Measurements from ENCODE around the gene MYL5. TPM values are rescaled to one million over a fixed set of nuclear protein-coding genes. Genes with fewer than 3 reads are reported as not detected.

Gene MYL5
- total RNA-seq, 5 donors from 2014 or later (not counting 1 experiment from before 2014, with no cell fraction given), result 21.1 to 26.3 (median 21.9) TPM

GRCh38 chr4:680928-681645 lies 6.7 kb downstream of the MYL5 start:
- no peaks in the 10 kb centered on the region for H3K36me3 Mint-ChIP-seq
- H3K27ac ChIP-seq (ENCODE audit: low read length), result peak overlapping the region; percentile 18
- H3K4me3 Mint-ChIP-seq, result peak overlapping the region; percentile 54 to 60 (median 55)
- ChIA-PET CTCF (no interaction called here), POLR2A (no interaction called here)
- H3K27me3 Mint-ChIP-seq, result peaks cover 3 to 5% of the 10 kb centered on the region in 2 donors
- H3K27me3 ChIP-seq (replicated peaks in 1 of 2; ENCODE audit: control insufficient read depth in 2 of 2, extremely low read depth in 1 of 2, insufficient read depth in 2 of 2, low read length in 1 of 2), result peaks cover 0 to 50% of the 10 kb centered on the region in 2 experiments
- H3K36me3 ChIP-seq (ENCODE audit: control insufficient read depth in 2 of 2, extremely low read depth in 1 of 2, insufficient read depth in 1 of 2, low read length in 1 of 2), result no peaks in the 10 kb centered on the region
- ATAC-seq (replicated peaks in 1 of 4), result peak; percentile 43 to 66 (median 54)
- H3K4me3 ChIP-seq (ENCODE audit: control insufficient read depth in 1 of 2, extremely low read depth in 1 of 2, low read length in 1 of 2), result peak overlapping the region; percentile 55 to 62
- H3K4me1 ChIP-seq (ENCODE audit: control insufficient read depth in 1 of 2, extremely low read depth in 1 of 2, insufficient read depth in 2 of 2, low read length in 2 of 2), result peaks cover 2 to 30% of the 10 kb centered on the region in 2 experiments
- H3K4me1 Mint-ChIP-seq, result peaks cover 0 to 13% (median 13%) of the 10 kb centered on the region in 3 donors
- H3K9me3 Mint-ChIP-seq, result no peaks in the 10 kb centered on the region
- peak in 17 of 35 experiments; percentile 24 to 62 (median 43) for DNase-seq
- peak overlapping the region in 1 of 2 donors; percentile 22 for H3K27ac Mint-ChIP-seq
- 2% methylated on average over 31 of the region's 62 CpGs for WGBS (ENCODE audit: insufficient coverage)
- no peaks in the 10 kb centered on the region for H3K9me3 ChIP-seq

- H3K4me1 ChIP-seq (ENCODE audit: control insufficient read depth in 1 of 2, extremely low read depth in 1 of 2, insufficient read depth in 2 of 2, low read length in 2 of 2), result peaks cover 2 to 30% of the 10 kb centered on the region in 2 experiments
- Mint-ChIP-seq H3K9me3 (no peaks in the 10 kb centered on the region), H3K27me3 (peaks cover 3 to 5% of the 10 kb centered on the region in 2 donors), H3K4me3 (peak overlapping the region in 1 of 3 donors; percentile 61), H3K27ac (no peak overlapping the region), H3K4me1 (peaks cover 0 to 13% (median 13%) of the 10 kb centered on the region in 3 donors), H3K36me3 (no peaks in the 10 kb centered on the region)
- H3K9me3 ChIP-seq, result no peaks in the 10 kb centered on the region
- H3K27ac ChIP-seq (ENCODE audit: low read length), result no peak overlapping the region
- H3K4me3 ChIP-seq (ENCODE audit: control insufficient read depth in 1 of 2, extremely low read depth in 1 of 2, low read length in 1 of 2), result no peak overlapping the region
- ATAC-seq (replicated peaks in 1 of 4), result peak in 2 of 4 experiments; percentile 8 to 27
- 72% methylated on average over 46 of the region's 58 CpGs for WGBS (ENCODE audit: insufficient coverage)
- H3K36me3 ChIP-seq (ENCODE audit: control insufficient read depth in 2 of 2, extremely low read depth in 1 of 2, insufficient read depth in 1 of 2, low read length in 1 of 2), result no peaks in the 10 kb centered on the region
- ChIA-PET POLR2A (no interaction called here), CTCF (no interaction called here)
- H3K27me3 ChIP-seq (replicated peaks in 1 of 2; ENCODE audit: control insufficient read depth in 2 of 2, extremely low read depth in 1 of 2, insufficient read depth in 2 of 2, low read length in 1 of 2), result peaks cover 0 to 50% of the 10 kb centered on the region in 2 experiments
- peak in 16 of 35 experiments; percentile 21 to 71 (median 46) for DNase-seq
Observed at GRCh38 chr4:681736-682451, 7.6 kb downstream of the MYL5 start.

- ChIA-PET CTCF (no interaction called here), POLR2A (no interaction called here)
- no peak for DNase-seq
- ATAC-seq (replicated peaks in 1 of 4), result no peak
- H3K4me3 ChIP-seq (ENCODE audit: control insufficient read depth in 1 of 2, extremely low read depth in 1 of 2, low read length in 1 of 2), result no peak overlapping the region
- H3K36me3 Mint-ChIP-seq, result peaks cover under 1% of the 10 kb centered on the region
- no peaks in the 10 kb centered on the region for H3K9me3 ChIP-seq
- H3K36me3 ChIP-seq (ENCODE audit: control insufficient read depth in 2 of 2, extremely low read depth in 1 of 2, insufficient read depth in 1 of 2, low read length in 1 of 2), result no peaks in the 10 kb centered on the region
- no peaks in the 10 kb centered on the region for H3K9me3 Mint-ChIP-seq
- no peak overlapping the region for H3K27ac Mint-ChIP-seq
- H3K4me1 Mint-ChIP-seq, result peaks cover 0 to 14% (median 13%) of the 10 kb centered on the region in 3 donors
- H3K27me3 ChIP-seq (replicated peaks in 1 of 2; ENCODE audit: control insufficient read depth in 2 of 2, extremely low read depth in 1 of 2, insufficient read depth in 2 of 2, low read length in 1 of 2), result peaks cover 0 to 53% of the 10 kb centered on the region in 2 experiments
- H3K4me3 Mint-ChIP-seq, result peak overlapping the region in 2 of 3 donors; percentile 31 to 61
- peaks cover 2 to 30% of the 10 kb centered on the region in 2 experiments for H3K4me1 ChIP-seq (ENCODE audit: control insufficient read depth in 1 of 2, extremely low read depth in 1 of 2, insufficient read depth in 2 of 2, low read length in 2 of 2)
- 95% methylated on average over 20 of the region's 23 CpGs for WGBS (ENCODE audit: insufficient coverage)
- H3K27ac ChIP-seq (ENCODE audit: low read length), result no peak overlapping the region
- peaks cover 5 to 6% of the 10 kb centered on the region in 2 donors for H3K27me3 Mint-ChIP-seq
Observed at GRCh38 chr4:682490-683172, 8.3 kb downstream of the MYL5 start.

GRCh38 chr4:683247-683897 lies 9.0 kb downstream of the MYL5 start:
- Mint-ChIP-seq H3K4me1 (peaks cover 0 to 17% (median 15%) of the 10 kb centered on the region in 3 donors), H3K36me3 (peaks cover 2% of the 10 kb centered on the region), H3K9me3 (no peaks in the 10 kb centered on the region), H3K27ac (no peak overlapping the region), H3K27me3 (peaks cover 9 to 11% of the 10 kb centered on the region in 2 donors), H3K4me3 (peak overlapping the region in 1 of 3 donors; percentile 61)
- ChIA-PET CTCF (interaction anchor here in 1 of 2 donors (0.5 kb wide), 1 partner anchor 22 kb away, joined by 3 read pairs; no protein-coding TSS in a partner anchor), POLR2A (no interaction called here)
- no peaks in the 10 kb centered on the region for H3K9me3 ChIP-seq
- H3K36me3 ChIP-seq (ENCODE audit: control insufficient read depth in 2 of 2, extremely low read depth in 1 of 2, insufficient read depth in 1 of 2, low read length in 1 of 2), result no peaks in the 10 kb centered on the region
- H3K4me3 ChIP-seq (ENCODE audit: control insufficient read depth in 1 of 2, extremely low read depth in 1 of 2, low read length in 1 of 2), result no peak overlapping the region
- H3K4me1 ChIP-seq (ENCODE audit: control insufficient read depth in 1 of 2, extremely low read depth in 1 of 2, insufficient read depth in 2 of 2, low read length in 2 of 2), result peaks cover 2 to 30% of the 10 kb centered on the region in 2 experiments
- H3K27ac ChIP-seq (ENCODE audit: low read length), result no peak overlapping the region
- WGBS (ENCODE audit: insufficient coverage), result 66% methylated on average over 21 of the region's 25 CpGs
- DNase-seq (no peak), ATAC-seq (replicated peaks in 1 of 4) (peak in 1 of 4 experiments; percentile 17)
- peaks cover 0 to 61% of the 10 kb centered on the region in 2 experiments for H3K27me3 ChIP-seq (replicated peaks in 1 of 2; ENCODE audit: control insufficient read depth in 2 of 2, extremely low read depth in 1 of 2, insufficient read depth in 2 of 2, low read length in 1 of 2)

GRCh38 chr4:683982-684622 lies 9.8 kb downstream of the MYL5 start:
- H3K9me3 Mint-ChIP-seq, result no peaks in the 10 kb centered on the region
- no peak overlapping the region for H3K4me3 Mint-ChIP-seq
- POLR2A ChIA-PET, result interaction anchor here in 1 of 2 donors (0.6 kb wide), 2 partner anchors 19 to 27 kb away, joined by 3 to 5 read pairs; no protein-coding TSS in a partner anchor
- Histone ChIP-seq H3K4me1 (ENCODE audit: control insufficient read depth in 1 of 2, extremely low read depth in 1 of 2, insufficient read depth in 2 of 2, low read length in 2 of 2) (peaks cover 2 to 34% of the 10 kb centered on the region in 2 experiments), H3K27ac (ENCODE audit: low read length) (no peak overlapping the region), H3K9me3 (no peaks in the 10 kb centered on the region), H3K27me3 (replicated peaks in 1 of 2; ENCODE audit: control insufficient read depth in 2 of 2, extremely low read depth in 1 of 2, insufficient read depth in 2 of 2, low read length in 1 of 2) (peaks cover 0 to 65% of the 10 kb centered on the region in 2 experiments), H3K4me3 (ENCODE audit: control insufficient read depth in 1 of 2, extremely low read depth in 1 of 2, low read length in 1 of 2) (no peak overlapping the region), H3K36me3 (ENCODE audit: control insufficient read depth in 2 of 2, extremely low read depth in 1 of 2, insufficient read depth in 1 of 2, low read length in 1 of 2) (no peaks in the 10 kb centered on the region)
- H3K27me3 Mint-ChIP-seq, result peaks cover 9 to 11% of the 10 kb centered on the region in 2 donors
- ATAC-seq (replicated peaks in 1 of 4), result peak in 1 of 4 experiments; percentile 38
- CTCF ChIA-PET, result interaction anchor here in 1 of 2 donors (0.5 kb wide), 1 partner anchor 21 kb away, joined by 3 read pairs; no protein-coding TSS in a partner anchor
- 61% methylated on average over 17 of the region's 19 CpGs for WGBS (ENCODE audit: insufficient coverage)
- DNase-seq, result peak in 3 of 35 experiments; percentile 37 to 59 (median 38)
- peaks cover 2% of the 10 kb centered on the region for H3K36me3 Mint-ChIP-seq
- H3K4me1 Mint-ChIP-seq, result peaks cover 0 to 17% (median 13%) of the 10 kb centered on the region in 3 donors
- no peak overlapping the region for H3K27ac Mint-ChIP-seq
